K562 (cell line): ENCODE results near the gene VPREB1. TPM values are rescaled to one million over a fixed set of nuclear protein-coding genes. Genes with fewer than 3 reads are reported as not detected.

Experiments used
- HLTF ChIP-seq: fragments of 450-650 bp; IDR thresholded peaks from 2 replicates; pipeline ENCODE4 v1.6.1; 2016
- HNRNPL ChIP-seq: fragments of 200-400 bp; formaldehyde crosslinking; IDR thresholded peaks from 2 replicates; pipeline ENCODE4 v1.6.1; 2017; ENCODE audit warnings: low read depth, mild to moderate bottlenecking, low read length
- HNRNPUL1 ChIP-seq: fragments of 200-400 bp; formaldehyde crosslinking; IDR thresholded peaks from 2 replicates; pipeline ENCODE4 v1.6.1; 2017; ENCODE audit warnings: low read length
- MAX ChIP-seq: sonication (generic); formaldehyde crosslinking; IDR thresholded peaks from 2 replicates; pipeline ENCODE4 v1.9.0; 2022; ENCODE audit warnings: mild to moderate bottlenecking, missing genetic modification reagents
- PPARD ChIP-seq: fragments of 250-450 bp; sonication (Bioruptor Pico); IDR thresholded peaks from 2 replicates; pipeline ENCODE4 v1.8.0; 2022; ENCODE audit warnings: inconsistent platforms, mild to moderate bottlenecking, moderate library complexity
- RBM39 ChIP-seq: fragments of 200-400 bp; formaldehyde crosslinking; optimal IDR thresholded peaks from 2 replicates; pipeline ENCODE3; 2018; ENCODE audit warnings: low read depth, low read length
- THRB ChIP-seq: fragments of 450-650 bp; formaldehyde crosslinking; conservative IDR thresholded peaks from 2 replicates; pipeline ENCODE4 v1.4.0; 2022; ENCODE audit warnings: mild to moderate bottlenecking, missing genetic modification characterization
- ZBTB1 ChIP-seq: sonication (generic); formaldehyde crosslinking; IDR thresholded peaks from 2 replicates; pipeline ENCODE4 v1.8.1; 2023; ENCODE audit warnings: missing genetic modification reagents, low read depth, mild to moderate bottlenecking, borderline replicate concordance
- ZNF12 ChIP-seq: sonication (generic); formaldehyde crosslinking; IDR thresholded peaks from 2 replicates; pipeline ENCODE4 v1.4.0; 2020; ENCODE audit warnings: mild to moderate bottlenecking, missing genetic modification reagents
- ZNF699 ChIP-seq: fragments of 250-450 bp; sonication (Bioruptor Pico); IDR thresholded peaks from 2 replicates; pipeline ENCODE4 v1.8.0; 2021; ENCODE audit warnings: mild to moderate bottlenecking, moderate library complexity; ENCODE audit not compliant: insufficient replicate concordance
- polyA plus RNA-seq, 8 experiments: library from polyadenylated mRNA; depleted of rRNA in 4 of 8; stranded (reverse) in 5 of 8; unstranded in 3 of 8; fragments of >200 nt; fragmentation: Nextera tagmentation in 2 of 8; fragmentation: Illumina TruSeq in 1 of 8; extraction: Ambion mirVana in 2 of 8; extraction: Trizol in 1 of 8; gene quantifications; 2 replicates each; pipeline versions ENCODE4 v1.2.1 to v1.2.3, GENCODE V29; 2011 to 2014; ENCODE audit warnings: inconsistent platforms in 1 of 8, missing spikeins in 1 of 8
- total RNA-seq, 7 experiments: library from RNA; depleted of rRNA in 6 of 7; stranded (reverse); fragments of >200 nt in 6 of 7; fragmentation: Illumina TruSeq in 2 of 7; extraction: Trizol in 2 of 7; gene quantifications; 2 replicates each; pipeline versions ENCODE4 v1.2.1 to v1.2.3, GENCODE V29; 2011 to 2021; ENCODE audit warnings: low replicate concordance in 1 of 7
- TF ChIP-seq, protein P1 (sequence below): fragments of 450-650 bp; IDR thresholded peaks from 2 replicates; pipeline ENCODE4 v1.6.1; 2016; ENCODE audit warnings: low read depth, mild to moderate bottlenecking, moderate library complexity

VPREB1 gene
- total and polyA plus RNA-seq, 9 of the 15 experiments (the other 6 are each of a cell fraction or from before 2014, with no cell fraction given) = not detected

GRCh38 chr22:22214819-22215329 is 29.7 kb upstream of the VPREB1 start (continued):
- no peak for TF ChIP-seq HLTF
- TF ChIP-seq MAX (CRISPR knock-in tag) = no peak
- TF ChIP-seq ZNF699 (CRISPR knock-in tag) = no peak
- no peak for TF ChIP-seq THRB (CRISPR knock-in tag)
- no peak for TF ChIP-seq HNRNPL
- TF ChIP-seq ZNF12 (CRISPR knock-in tag) = 0 out of 2 replicates have a peak, but pooled peaks have one; percentile 72
- TF ChIP-seq PPARD = 0 out of 2 replicates have a peak, but pooled peaks have one; percentile 42
- TF ChIP-seq ZBTB1 = no peak
- TF ChIP-seq HNRNPUL1 = no peak
- no peak for TF ChIP-seq RBM39
- TF ChIP-seq, protein P1, sequence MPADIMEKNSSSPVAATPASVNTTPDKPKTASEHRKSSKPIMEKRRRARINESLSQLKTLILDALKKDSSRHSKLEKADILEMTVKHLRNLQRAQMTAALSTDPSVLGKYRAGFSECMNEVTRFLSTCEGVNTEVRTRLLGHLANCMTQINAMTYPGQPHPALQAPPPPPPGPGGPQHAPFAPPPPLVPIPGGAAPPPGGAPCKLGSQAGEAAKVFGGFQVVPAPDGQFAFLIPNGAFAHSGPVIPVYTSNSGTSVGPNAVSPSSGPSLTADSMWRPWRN = no peak
